Kidney (tissue), 14 donors: ENCODE results near the gene ZNF594. TPM values are rescaled to one million over a fixed set of nuclear protein-coding genes. Genes with fewer than 3 reads are reported as not detected.
"Not testable (repeated sequence)": the region's sequence is repeated elsewhere in the genome, so short reads cannot be mapped to it uniquely, and the experiment has no call there.

Experiments used
- DNase-seq, 5 donors: peaks; one replicate each; pipeline ENCODE4 v3.0.0-alpha.2; 2013 to 2020
- FAIRE-seq: peaks from 2 replicates; lab custom pipeline; 2012; peaks lifted over from hg19 to GRCh38; lab: Jason Lieb, UNC
- H3K27ac ChIP-seq, 2 donors: one replicate each; pipeline ENCODE4 v1.7.0; 2013; ENCODE audit warnings: low read depth in 2 of 2, low read length in 2 of 2, inconsistent platforms in 1 of 2
- H3K27me3 ChIP-seq: one replicate; pipeline ENCODE4 v1.7.1; 2013; ENCODE audit warnings: low read length, inconsistent platforms; ENCODE audit not compliant: control insufficient read depth, insufficient read depth
- H3K36me3 ChIP-seq, 3 donors: one replicate each; pipeline versions ENCODE4 v1.7.0 to v1.7.1; 2013; ENCODE audit warnings: low read length in 3 of 3, control low read depth in 1 of 3, inconsistent platforms in 1 of 3; ENCODE audit not compliant: insufficient read depth in 3 of 3, control insufficient read depth in 2 of 3
- H3K4me1 ChIP-seq, 3 donors: one replicate each; pipeline versions ENCODE4 v1.7.0 to v1.7.1; 2013; ENCODE audit warnings: low read length in 3 of 3, inconsistent platforms in 1 of 3, low read depth in 1 of 3; ENCODE audit not compliant: control insufficient read depth in 2 of 3, insufficient read depth in 2 of 3
- H3K4me3 ChIP-seq, 3 donors: one replicate each; pipeline versions ENCODE4 v1.7.0 to v1.8.1; 2013; ENCODE audit warnings: low read length in 3 of 3, control low read depth in 1 of 3, inconsistent platforms in 1 of 3
- H3K9ac ChIP-seq, 3 donors: one replicate each; pipeline versions ENCODE4 v1.7.0 to v1.7.1; 2013; ENCODE audit warnings: low read length in 3 of 3, control low read depth in 1 of 3, inconsistent platforms in 1 of 3
- H3K9me3 ChIP-seq, 3 donors: one replicate each; pipeline versions ENCODE4 v1.7.0 to v1.7.1; 2013; ENCODE audit warnings: low read length in 3 of 3, control low read depth in 1 of 3, inconsistent platforms in 1 of 3; ENCODE audit not compliant: control insufficient read depth in 2 of 3, insufficient read depth in 1 of 3
- intact Hi-C: fragments of 100-400 bp; cut with DNase I; formaldehyde crosslinking; loops from one replicate; pipeline ENCODE4 v1.11.1; 2022
- polyA plus RNA-seq: library from polyadenylated mRNA; stranded (reverse); fragments of 350-450 nt; fragmentation: Illumina TruSeq; extraction: RNeasy Lipid Tissue Mini Kit (QIAGEN cat#74804); gene quantifications from one replicate; pipeline ENCODE4 v1.2.3, GENCODE V29; 2014; ENCODE audit warnings: low read depth, low replicate concordance; ENCODE audit not compliant: insufficient read depth
- total RNA-seq: library from RNA; stranded (reverse); fragmentation: NEBNext Ultra II Directional; extraction: Animal tissue kit (Norgen Biotek cat#: 25700); gene quantifications from one replicate; pipeline ENCODE4 v1.2.1, GENCODE V29; 2021
- TF ChIP-seq, protein P1 (sequence below): IDR thresholded peaks from 3 replicates; pipeline ENCODE4 v1.5.1; 2012; ENCODE audit warnings: mild to moderate bottlenecking, moderate library complexity, borderline replicate concordance; ENCODE audit not compliant: insufficient read depth; ENCODE audit errors: extremely low read depth
- donor health status: control.
- donor health status: control.
- donor health status: control.
- donor health status: control.
- donor health status: control.
- donor health status: DM: yes; HTN: yes; CAD: no.
- donor health status: Normal renal cell carcinoma (clear cell type).

The ZNF594 gene
- total and polyA plus RNA-seq, 2 donors from 2014 or later: 1.9 to 12.3 TPM

DNA sequence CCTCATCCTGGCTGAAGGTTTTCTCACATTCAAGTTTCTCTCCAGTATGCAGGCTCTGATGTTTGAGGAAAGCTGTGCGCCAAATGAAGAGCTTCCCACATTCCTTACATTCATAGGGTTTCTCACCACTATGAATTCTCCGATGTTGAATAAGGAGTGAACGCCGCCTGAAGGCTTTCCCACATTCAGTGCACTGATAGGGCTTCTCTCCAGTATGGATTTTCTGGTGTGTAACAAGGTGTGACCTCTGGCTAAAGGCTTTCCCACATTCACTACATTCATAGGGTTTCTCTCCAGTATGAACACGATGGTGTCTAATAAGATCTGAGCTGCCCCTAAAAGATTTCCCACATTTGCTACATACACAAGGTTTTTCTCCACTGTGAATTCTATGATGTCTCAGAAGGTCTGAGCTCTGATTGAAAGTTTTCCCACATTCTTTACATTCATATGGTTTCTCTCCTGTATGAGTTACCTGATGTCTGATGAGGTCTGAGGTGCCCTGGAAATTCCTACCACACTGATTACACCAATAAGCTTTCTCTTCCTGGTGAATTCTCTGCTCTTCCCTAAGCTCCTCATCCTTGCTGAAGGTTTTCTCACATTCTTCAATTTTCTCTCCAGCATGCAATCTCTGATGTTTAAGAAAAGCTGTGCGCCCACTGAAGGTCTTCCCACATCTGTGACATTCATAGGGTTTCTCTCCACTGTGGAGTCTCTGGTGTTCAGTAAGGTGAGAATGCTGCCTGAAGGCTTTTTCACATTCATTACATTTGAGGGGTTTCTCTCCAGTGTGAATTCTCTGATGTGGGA lies 8.9 kb downstream of the ZNF594 start:
- intact Hi-C loops: loop anchor here (5.0 kb wide), 1 partner anchor 91 kb away; no protein-coding TSS in a partner anchor
- Histone ChIP-seq H3K4me3 (peak overlapping the region in 2 of 3 donors; percentile 17 to 33), H3K4me1 (no peaks in the 10 kb centered on the region), H3K9ac (no peak overlapping the region), H3K27ac (no peak overlapping the region), H3K36me3 (peaks cover 0 to 4% (median 3%) of the 10 kb centered on the region in 3 donors), H3K9me3 (peaks cover 15 to 89% (median 47%) of the 10 kb centered on the region in 3 donors), H3K27me3 (no peaks in the 10 kb centered on the region)
- DNase-seq: no peak
- no peak for FAIRE-seq
- TF ChIP-seq, protein P1, sequence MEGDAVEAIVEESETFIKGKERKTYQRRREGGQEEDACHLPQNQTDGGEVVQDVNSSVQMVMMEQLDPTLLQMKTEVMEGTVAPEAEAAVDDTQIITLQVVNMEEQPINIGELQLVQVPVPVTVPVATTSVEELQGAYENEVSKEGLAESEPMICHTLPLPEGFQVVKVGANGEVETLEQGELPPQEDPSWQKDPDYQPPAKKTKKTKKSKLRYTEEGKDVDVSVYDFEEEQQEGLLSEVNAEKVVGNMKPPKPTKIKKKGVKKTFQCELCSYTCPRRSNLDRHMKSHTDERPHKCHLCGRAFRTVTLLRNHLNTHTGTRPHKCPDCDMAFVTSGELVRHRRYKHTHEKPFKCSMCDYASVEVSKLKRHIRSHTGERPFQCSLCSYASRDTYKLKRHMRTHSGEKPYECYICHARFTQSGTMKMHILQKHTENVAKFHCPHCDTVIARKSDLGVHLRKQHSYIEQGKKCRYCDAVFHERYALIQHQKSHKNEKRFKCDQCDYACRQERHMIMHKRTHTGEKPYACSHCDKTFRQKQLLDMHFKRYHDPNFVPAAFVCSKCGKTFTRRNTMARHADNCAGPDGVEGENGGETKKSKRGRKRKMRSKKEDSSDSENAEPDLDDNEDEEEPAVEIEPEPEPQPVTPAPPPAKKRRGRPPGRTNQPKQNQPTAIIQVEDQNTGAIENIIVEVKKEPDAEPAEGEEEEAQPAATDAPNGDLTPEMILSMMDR: no peak

DNA sequence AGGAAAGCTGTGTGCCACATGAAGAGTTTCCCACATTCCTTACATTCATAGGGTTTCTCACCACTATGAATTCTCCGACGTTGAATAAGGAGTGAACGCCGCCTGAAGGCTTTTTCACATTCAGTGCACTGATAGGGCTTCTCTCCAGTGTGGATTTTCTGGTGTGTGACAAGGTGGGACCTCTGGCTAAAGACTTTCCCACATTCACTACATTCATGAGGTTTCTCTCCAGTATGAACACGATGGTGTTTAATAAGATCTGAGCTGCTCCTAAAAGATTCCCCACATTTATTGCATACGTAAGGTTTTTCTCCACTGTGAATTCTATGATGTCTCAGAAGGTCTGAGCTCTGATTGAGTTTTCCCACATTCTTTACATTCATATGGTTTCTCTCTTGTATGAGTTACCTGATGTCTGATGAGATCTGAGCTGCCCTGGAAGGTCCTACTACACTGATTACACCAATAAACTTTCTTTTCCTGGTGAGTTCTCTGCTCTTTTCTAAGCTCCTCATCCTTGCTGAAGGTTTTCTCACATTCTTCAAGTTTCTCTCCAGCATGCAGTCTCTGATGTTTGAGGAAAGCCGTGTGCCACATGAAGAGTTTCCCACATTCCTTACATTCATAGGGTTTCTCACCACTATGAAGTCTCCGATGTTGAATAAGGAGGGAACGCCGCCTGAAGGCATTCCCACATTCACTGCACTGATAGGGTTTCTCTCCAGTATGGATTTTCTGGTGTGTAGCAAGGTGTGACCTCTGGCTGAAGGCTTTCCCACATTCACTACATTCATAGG lies 10.0 kb downstream of the ZNF594 start:
- FAIRE-seq: no peak

DNA sequence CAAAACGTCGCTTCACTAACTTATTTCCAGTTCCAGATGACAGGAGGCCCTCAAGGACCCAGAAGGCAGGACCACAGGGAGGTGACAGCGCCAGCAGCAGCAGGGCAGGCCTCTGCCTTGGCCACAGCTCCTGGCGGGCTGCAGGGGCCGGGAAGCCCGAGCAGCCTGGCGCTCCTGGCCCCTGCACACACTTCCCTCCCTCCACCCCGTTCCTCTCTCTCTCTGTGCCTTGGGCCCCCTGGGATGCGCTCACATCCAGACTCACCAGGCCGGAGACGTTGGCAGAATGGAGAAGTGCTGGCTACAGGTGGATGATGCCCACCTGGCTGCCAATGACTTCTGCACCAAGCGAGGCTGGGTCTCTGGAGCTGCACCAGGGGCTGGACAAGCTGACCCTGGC lies 12.7 kb downstream of the ZNF594 start:
- Histone ChIP-seq H3K27ac (no peak overlapping the region), H3K36me3 (peaks cover 0 to 12% (median 6%) of the 10 kb centered on the region in 3 donors), H3K9me3 (peaks cover 18 to 72% (median 39%) of the 10 kb centered on the region in 3 donors), H3K9ac (no peak overlapping the region), H3K27me3 (no peaks in the 10 kb centered on the region), H3K4me3 (no peak overlapping the region), H3K4me1 (no peaks in the 10 kb centered on the region)
- FAIRE-seq (no peak), DNase-seq (no peak)
- intact Hi-C loops: no loop called here
- TF ChIP-seq, protein P1: no peak

More for the DNA sequence above, 10.0 kb downstream of the ZNF594 start:
- no peaks in the 10 kb centered on the region for H3K27me3 ChIP-seq
- intact Hi-C loops: loop anchor here (5.0 kb wide), 1 partner anchor 89 kb away; no protein-coding TSS in a partner anchor
- peaks cover 0 to 7% (median 3%) of the 10 kb centered on the region in 3 donors for H3K36me3 ChIP-seq
- H3K27ac ChIP-seq: no peak overlapping the region
- no peaks in the 10 kb centered on the region for H3K4me1 ChIP-seq
- peak overlapping the region in 2 of 3 donors; percentile 4 to 6 for H3K4me3 ChIP-seq
- no peak overlapping the region for H3K9ac ChIP-seq
- H3K9me3 ChIP-seq: peaks cover 15 to 83% (median 45%) of the 10 kb centered on the region in 3 donors
- TF ChIP-seq, protein P1: no peak
- no peak for DNase-seq

DNA sequence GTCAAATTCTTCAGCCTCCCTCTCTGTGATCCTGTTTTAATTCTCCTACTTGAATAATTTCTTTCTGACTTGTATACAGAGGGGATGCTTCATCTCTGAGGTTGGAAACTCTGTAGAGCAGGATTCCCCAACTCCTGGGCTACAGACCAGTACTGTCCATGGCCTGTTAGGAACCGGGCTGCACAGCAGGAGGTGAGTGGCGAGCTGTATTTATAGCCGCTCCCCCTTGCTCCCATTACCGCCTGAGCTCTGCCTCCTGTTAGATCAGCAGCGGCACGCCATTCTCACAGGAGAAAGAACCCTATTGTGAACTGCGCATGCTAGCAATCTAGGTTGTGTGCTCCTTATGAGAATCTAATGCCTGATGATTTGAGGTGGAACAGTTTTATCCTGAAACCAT lies 16.6 kb downstream of the ZNF594 start:
- H3K27me3 ChIP-seq, H3K4me3 ChIP-seq, H3K27ac ChIP-seq, FAIRE-seq, H3K36me3 ChIP-seq, DNase-seq, H3K9ac ChIP-seq, H3K4me1 ChIP-seq, intact Hi-C loops: not testable (repeated sequence)
- peaks cover 3 to 32% (median 5%) of the 10 kb centered on the region in 3 donors for H3K9me3 ChIP-seq

DNA sequence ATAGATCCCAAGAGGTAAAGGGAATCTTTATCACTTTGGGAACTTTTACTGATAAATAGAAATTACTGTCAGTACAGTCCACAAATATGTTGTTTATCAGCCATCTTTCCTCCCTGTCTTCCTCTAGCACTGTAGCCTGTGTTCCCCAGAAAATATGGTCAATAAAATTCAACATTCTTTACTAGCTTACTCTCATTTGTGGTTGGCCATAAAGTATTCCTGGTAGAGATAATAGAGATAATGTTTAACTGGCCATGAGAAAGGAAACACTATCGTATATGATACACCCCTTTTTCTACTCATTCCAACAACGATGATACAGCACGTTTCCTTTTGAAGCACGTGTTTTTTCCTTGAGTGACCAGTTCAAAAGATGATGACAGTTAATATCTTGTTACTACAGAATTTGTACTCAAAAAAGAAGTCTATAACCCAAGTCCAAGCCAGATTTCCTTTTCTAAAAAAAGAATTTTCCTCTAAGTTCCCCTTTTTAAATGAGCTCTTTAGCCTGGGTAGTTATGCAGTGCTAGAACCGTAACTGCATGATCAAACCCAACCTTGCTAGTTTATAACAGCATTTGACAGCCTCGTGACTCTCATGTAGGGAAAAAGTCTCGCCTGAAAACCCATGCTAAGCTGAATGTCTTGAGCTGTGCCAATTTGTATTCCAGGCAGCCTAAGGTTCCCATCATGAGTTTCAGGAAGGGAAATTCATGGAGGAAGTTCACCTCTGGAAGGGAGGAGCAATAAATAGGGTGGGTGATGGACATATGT lies 25.7 kb downstream of the ZNF594 start:
- H3K27me3 ChIP-seq, H3K9ac ChIP-seq, H3K4me1 ChIP-seq, H3K36me3 ChIP-seq, H3K27ac ChIP-seq, H3K9me3 ChIP-seq, FAIRE-seq, intact Hi-C loops, DNase-seq, H3K4me3 ChIP-seq: not testable (repeated sequence)
